H1 (cell line): Measurements from ENCODE around the gene FGF14. TPM values are rescaled to one million over a fixed set of nuclear protein-coding genes. Genes with fewer than 3 reads are reported as not detected.

ENCODE experiments used
- ASH2L ChIP-seq: fragments of 200-600, 300-600 bp; sonication (generic); IDR thresholded peaks from one replicate; pipeline ENCODE4 v1.7.1; 2017; ENCODE audit warnings: low read length
- BACH1 ChIP-seq: IDR thresholded peaks from 2 replicates; pipeline ENCODE4 v1.6.1; 2012; ENCODE audit warnings: low read length, improper control_type of control experiment
- BCL11A ChIP-seq, 2 experiments: IDR thresholded peaks; one replicate each; pipeline ENCODE4 v1.6.1; 2011; ENCODE audit warnings: low read depth in 2 of 2, low read length in 2 of 2, mild to moderate bottlenecking in 2 of 2
- CBX8 ChIP-seq: fragments of 300-800, 300-1000 bp; sonication (generic); IDR thresholded peaks from 2 replicates; pipeline ENCODE4 v1.7.1; 2016; ENCODE audit warnings: low read depth, low read length, borderline replicate concordance
- CEBPB ChIP-seq: IDR thresholded peaks from 2 replicates; pipeline ENCODE4 v1.6.1; 2012; ENCODE audit warnings: low read depth, low read length
- CREB1 ChIP-seq: IDR thresholded peaks from 2 replicates; pipeline ENCODE4 v1.6.1; 2012; ENCODE audit warnings: inconsistent platforms
- EGR1 ChIP-seq: IDR thresholded peaks from 2 replicates; pipeline ENCODE4 v1.6.1; 2011; ENCODE audit warnings: low read depth, low read length, borderline replicate concordance
- EP300 ChIP-seq, 2 experiments: IDR thresholded peaks; 1 replicate in 1 of 2; 2 replicates in 1 of 2; pipeline ENCODE4 v1.6.1; 2011 to 2012; ENCODE audit warnings: low read depth in 2 of 2, low read length in 2 of 2, mild to moderate bottlenecking in 2 of 2, borderline replicate concordance in 1 of 2, inconsistent platforms in 1 of 2, moderate library complexity in 1 of 2
- FOSL1 ChIP-seq: IDR thresholded peaks from 2 replicates; pipeline ENCODE4 v1.6.1; 2011; ENCODE audit warnings: mild to moderate bottlenecking, low read depth, low read length, moderate library complexity; ENCODE audit not compliant: insufficient read depth
- HDAC2 ChIP-seq, 2 experiments: fragments of 300-600 bp in 1 of 2; sonication (generic) in 1 of 2; IDR thresholded peaks; 2 replicates each; pipeline ENCODE4 v1.6.1; 2011 to 2012; ENCODE audit warnings: low read depth in 2 of 2, low read length in 2 of 2, mild to moderate bottlenecking in 2 of 2, moderate library complexity in 2 of 2, borderline replicate concordance in 1 of 2, inconsistent platforms in 1 of 2
- HDAC6 ChIP-seq: IDR thresholded peaks from one replicate; pipeline ENCODE4 v1.7.1; 2012; ENCODE audit warnings: low read depth, mild to moderate bottlenecking, inconsistent platforms, low read length, moderate library complexity
- MAFK ChIP-seq: IDR thresholded peaks from 2 replicates; pipeline ENCODE4 v1.6.1; 2012; ENCODE audit warnings: low read depth, mild to moderate bottlenecking, improper control_type of control experiment, low read length
- RBBP5 ChIP-seq: IDR thresholded peaks from 2 replicates; pipeline ENCODE4 v1.7.1; 2012; ENCODE audit warnings: low read depth, mild to moderate bottlenecking, inconsistent platforms, low read length, moderate library complexity, borderline replicate concordance
- RFX5 ChIP-seq: IDR thresholded peaks from 2 replicates; pipeline ENCODE4 v1.6.1; 2011; ENCODE audit warnings: low read depth, low read length, improper control_type of control experiment, borderline replicate concordance
- SIN3A ChIP-seq, 2 experiments: IDR thresholded peaks in 1 of 2; conservative IDR thresholded peaks in 1 of 2; 2 replicates each; pipeline ENCODE4 v1.6.1; 2011 to 2012; ENCODE audit warnings: low read length in 2 of 2, improper control_type of control experiment in 1 of 2, low read depth in 1 of 2, mild to moderate bottlenecking in 1 of 2
- SIRT6 ChIP-seq: IDR thresholded peaks from one replicate; pipeline ENCODE4 v1.7.1; 2012; ENCODE audit warnings: low read length, inconsistent platforms
- SP1 ChIP-seq: IDR thresholded peaks from 2 replicates; pipeline ENCODE4 v1.6.1; 2011; ENCODE audit warnings: low read depth, low read length
- SUZ12 ChIP-seq: fragments of 200-600 bp; sonication (generic); IDR thresholded peaks from 2 replicates; pipeline ENCODE4 v1.6.1; 2012; ENCODE audit warnings: mild to moderate bottlenecking, inconsistent platforms, low read length, moderate library complexity, mixed read lengths
- TAF1 ChIP-seq: IDR thresholded peaks from 2 replicates; pipeline ENCODE4 v1.6.1; 2011; ENCODE audit warnings: mild to moderate bottlenecking, low read depth, low read length
- TCF12 ChIP-seq: IDR thresholded peaks from 2 replicates; pipeline ENCODE4 v1.6.1; 2011; ENCODE audit warnings: low read depth, mild to moderate bottlenecking, low read length
- polyA plus RNA-seq, 7 experiments: library from polyadenylated mRNA; depleted of rRNA in 3 of 7; stranded (reverse) in 5 of 7; unstranded in 2 of 7; fragments of >200 nt in 5 of 7; fragments of 200-250 nt in 2 of 7; gene quantifications; 1 replicate in 5 of 7; 2 replicates in 1 of 7; 4 replicates in 1 of 7; pipeline versions ENCODE4 v1.2.1 to v1.2.3, GENCODE V29; 2011 to 2013; ENCODE audit warnings: missing spikeins in 2 of 7, mixed read lengths in 2 of 7
- total RNA-seq: library from RNA; stranded (reverse); fragmentation: NEBNext Ultra II Directional; extraction: Animal tissue kit (Norgen Biotek cat#: 25700); gene quantifications from 2 replicates; pipeline ENCODE4 v1.2.1, GENCODE V29; 2021
- TF ChIP-seq, protein P1 (sequence below): IDR thresholded peaks from 2 replicates; pipeline ENCODE4 v1.6.1; 2011; ENCODE audit warnings: low read depth, mild to moderate bottlenecking, low read length; ENCODE audit not compliant: insufficient read depth
- TF ChIP-seq, protein P2 (sequence below): IDR thresholded peaks from 2 replicates; pipeline ENCODE4 v1.6.1; 2011; ENCODE audit warnings: low read length, improper control_type of control experiment

FGF14 gene
- total and polyA plus RNA-seq, 2 of the 8 experiments (the other 6 are each of a cell fraction or from before 2014, with no cell fraction given): 0.05 to 0.58 TPM

DNA sequence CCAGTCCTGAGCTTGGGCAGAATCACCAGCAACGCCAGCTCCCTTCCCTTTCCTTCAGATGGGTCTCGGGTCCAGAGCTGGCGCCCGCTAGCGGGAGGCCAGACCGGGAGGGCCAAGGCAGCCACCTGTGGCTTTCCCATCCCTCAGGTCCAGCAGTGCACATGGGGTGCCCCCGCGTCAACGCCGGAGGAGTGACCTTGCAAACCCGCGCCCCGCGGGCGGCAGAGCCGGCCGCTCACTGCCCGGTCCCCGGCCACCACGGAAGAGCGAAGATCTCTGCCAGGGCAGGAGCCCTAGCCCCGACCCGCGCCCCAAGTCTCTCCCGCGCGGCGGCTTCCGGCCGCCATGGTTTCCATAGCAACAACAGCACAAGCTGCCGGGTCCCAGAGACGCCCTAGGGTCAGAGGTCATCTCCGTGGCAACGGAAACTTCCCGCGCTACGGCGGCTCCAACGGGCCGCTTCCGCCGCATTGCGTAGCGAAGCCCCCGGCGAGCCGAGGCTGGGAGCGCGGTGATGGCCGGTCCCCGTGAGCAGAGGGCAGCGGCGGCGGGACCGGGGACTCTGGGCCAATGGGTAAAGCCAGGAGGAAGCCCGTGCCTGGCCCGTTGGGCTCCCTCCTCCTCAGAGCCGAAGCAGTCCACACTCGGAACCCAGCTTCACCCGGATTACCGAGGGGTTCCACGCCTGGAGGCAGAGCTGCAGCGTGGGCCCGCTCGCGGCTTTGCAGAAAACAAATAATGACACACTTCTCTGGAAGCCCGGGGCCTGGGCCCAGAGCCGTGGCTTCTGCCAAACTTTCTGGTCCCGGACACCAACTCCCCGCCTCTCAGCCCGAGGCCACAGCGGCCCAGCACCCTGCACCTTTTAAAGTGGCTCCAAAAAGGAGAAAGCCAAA is 7.4 kb downstream of the FGF14 start (continued):
- TF ChIP-seq SP1 (0 out of 2 replicates have a peak, but pooled peaks have one; percentile 42), SIRT6 (no peak), RFX5 (no peak), BACH1 (no peak), SUZ12 (no peak), HDAC6 (no peak), HDAC2 (IDR thresholded peaks at IDR 0.05; ENCODE audit: borderline replicate concordance in 1 of 2, low read depth in 2 of 2, low read length in 2 of 2) (peak in 1 of 2 experiments; percentile 98; a peak in 1 of 4 replicates), MAFK (no peak), CEBPB (peak; percentile 49), RBBP5 (peak; percentile 98), SIN3A (conservative IDR thresholded peaks at IDR 0.05 in 1 of 2, IDR thresholded peaks at IDR 0.05 in 1 of 2; ENCODE audit: low read depth in 1 of 2, low read length in 2 of 2) (peak; percentile 86 to 95; a peak in 3 of 4 replicates), EP300 (IDR thresholded peaks at IDR 0.05; ENCODE audit: borderline replicate concordance in 1 of 2, low read depth in 2 of 2, low read length in 2 of 2) (peak in 1 of 2 experiments; percentile 69; a peak in 1 of 3 replicates), ASH2L (peak; percentile 99), FOSL1 (no peak), TCF12 (no peak), EGR1 (no peak), BCL11A (IDR thresholded peaks at IDR 0.05; ENCODE audit: low read depth in 2 of 2, low read length in 2 of 2) (no peak), CBX8 (no peak), CREB1 (peak; percentile 22; the same call in 1 of the 2 replicates), TAF1 (peak; percentile 88)
- TF ChIP-seq, protein P1, sequence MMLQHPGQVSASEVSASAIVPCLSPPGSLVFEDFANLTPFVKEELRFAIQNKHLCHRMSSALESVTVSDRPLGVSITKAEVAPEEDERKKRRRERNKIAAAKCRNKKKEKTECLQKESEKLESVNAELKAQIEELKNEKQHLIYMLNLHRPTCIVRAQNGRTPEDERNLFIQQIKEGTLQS: no peak
- TF ChIP-seq, protein P2, sequence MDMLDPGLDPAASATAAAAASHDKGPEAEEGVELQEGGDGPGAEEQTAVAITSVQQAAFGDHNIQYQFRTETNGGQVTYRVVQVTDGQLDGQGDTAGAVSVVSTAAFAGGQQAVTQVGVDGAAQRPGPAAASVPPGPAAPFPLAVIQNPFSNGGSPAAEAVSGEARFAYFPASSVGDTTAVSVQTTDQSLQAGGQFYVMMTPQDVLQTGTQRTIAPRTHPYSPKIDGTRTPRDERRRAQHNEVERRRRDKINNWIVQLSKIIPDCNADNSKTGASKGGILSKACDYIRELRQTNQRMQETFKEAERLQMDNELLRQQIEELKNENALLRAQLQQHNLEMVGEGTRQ: no peak
